GM21528 (cell line): ENCODE measurements around the gene ARHGDIG.
A peak's percentile ranks its signal among the peaks of the same experiment; 100 is the strongest.
"Not testable (repeated sequence)": the region's sequence is repeated elsewhere in the genome, so short reads cannot be mapped to it uniquely, and the experiment has no call there.

Experiments
- ATAC-seq: cut with Tn5 transposase; IDR thresholded peaks from one replicate; pipeline ENCODE4 v1.9.1; 2021; ENCODE audit warnings: mild to moderate bottlenecking, moderate library complexity; ENCODE audit not compliant: unreplicated experiment, low FRiP score

The ARHGDIG gene

DNA sequence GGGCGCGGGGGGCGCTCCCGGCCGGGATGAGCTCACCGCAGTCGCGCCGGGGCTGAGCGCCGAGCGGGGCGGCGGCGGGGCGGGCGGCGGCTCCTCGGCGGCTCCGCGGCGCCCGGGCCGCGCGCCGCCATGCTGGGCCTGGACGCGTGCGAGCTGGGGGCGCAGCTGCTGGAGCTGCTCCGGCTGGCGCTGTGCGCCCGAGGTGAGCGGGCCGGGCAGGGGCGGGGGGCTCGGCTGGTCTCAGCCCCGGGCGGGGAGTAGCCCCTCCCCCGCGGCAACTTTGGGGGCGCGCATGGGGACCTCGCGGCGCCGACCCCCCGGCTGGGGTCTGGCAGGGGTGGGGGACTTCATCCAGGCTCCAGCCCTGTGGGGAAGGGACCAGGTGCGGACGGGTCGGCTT is at the start of gene ARHGDIG:
TSS of gene ARHGDIG (plus strand) at position 40 of the 400 bp plus-strand sequence. CDS start at position 130, 90 bp downstream.
- ATAC-seq: no peak

DNA sequence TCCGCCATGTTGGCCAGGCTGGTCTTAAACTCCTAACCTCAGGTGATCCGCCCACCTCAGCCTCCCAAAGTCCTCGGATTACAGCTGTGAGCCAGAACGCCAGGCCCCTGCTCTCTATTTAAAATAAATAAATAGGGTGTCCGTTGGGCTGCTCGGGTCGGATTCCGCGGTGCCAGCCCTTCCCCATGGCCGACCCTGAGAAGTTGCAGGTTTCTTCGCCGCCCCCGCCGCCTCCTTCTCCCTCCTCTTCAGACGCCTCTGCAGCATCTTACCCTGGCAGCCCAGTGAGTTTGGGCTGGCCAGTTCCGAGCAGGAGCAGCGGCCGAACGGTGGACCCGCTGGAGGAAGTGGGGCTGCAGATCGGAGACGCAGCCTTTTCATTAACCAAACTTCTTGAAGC is 49.4 kb upstream of the ARHGDIG start:
- ATAC-seq: no peak

DNA sequence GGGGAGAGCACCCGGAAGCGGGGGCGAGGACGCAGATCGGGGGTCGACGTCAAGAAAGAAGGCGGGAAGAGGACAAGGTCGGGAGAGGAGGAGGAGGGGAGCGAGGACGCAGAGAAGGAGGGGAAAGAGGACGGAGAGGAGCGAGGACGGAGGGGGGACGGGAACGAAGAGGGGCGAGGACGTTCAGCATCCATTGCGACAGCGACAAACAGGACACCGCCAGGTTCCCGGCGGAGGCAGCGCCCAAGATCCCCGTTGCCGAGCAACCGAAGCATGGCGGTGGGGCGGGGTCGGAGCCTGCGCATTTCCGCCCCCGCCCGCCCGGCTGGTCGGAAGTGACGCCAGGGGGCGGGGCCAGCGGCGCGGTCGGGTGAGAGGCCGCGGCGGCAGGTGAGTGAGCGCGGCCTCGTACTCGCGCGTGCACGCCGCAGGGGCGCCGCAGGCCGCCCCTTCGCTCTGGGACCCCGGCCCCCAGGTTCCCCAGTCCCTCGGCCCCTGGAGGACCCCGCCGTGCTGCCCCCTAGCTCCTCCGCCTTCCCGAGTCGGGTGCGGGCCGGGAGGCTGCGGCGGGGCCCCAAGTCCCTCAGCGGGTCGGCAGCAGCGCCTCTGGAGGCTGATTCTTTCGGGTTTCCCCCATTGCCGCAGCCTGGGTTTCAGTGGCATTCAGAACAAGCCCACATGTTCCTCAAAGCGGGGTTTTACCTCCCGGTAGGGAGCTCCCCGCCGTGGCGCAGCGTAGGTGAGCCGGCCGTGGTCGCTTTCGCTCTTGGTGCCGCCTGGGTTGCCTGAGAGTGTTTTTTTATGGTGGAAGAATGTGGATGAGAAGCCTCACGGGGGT is 45.7 kb upstream of the ARHGDIG start, which contains the start of gene FAM234A:
TSS of gene FAM234A (plus strand) at position 354 of the 838 bp plus-strand sequence. CDS start 19,593 bp downstream, outside the sequence.
- peak; percentile 80 for ATAC-seq

DNA sequence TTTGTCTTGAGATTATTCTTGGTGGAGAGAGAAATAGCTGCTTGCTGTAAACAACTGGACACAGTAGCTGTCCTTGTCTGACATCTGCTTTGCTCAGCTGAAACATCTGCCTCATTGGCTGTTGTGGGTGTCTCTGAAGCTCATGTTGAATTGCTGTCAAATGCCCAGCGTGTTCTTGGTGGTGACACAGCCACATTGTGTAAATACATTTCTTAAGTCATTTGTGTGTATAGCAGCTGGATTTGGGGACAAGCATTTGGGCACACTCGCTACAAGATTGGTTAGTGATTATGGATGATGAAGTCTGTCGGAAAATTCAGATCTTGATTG is 40.5 kb upstream of the ARHGDIG start:
- no peak for ATAC-seq

DNA sequence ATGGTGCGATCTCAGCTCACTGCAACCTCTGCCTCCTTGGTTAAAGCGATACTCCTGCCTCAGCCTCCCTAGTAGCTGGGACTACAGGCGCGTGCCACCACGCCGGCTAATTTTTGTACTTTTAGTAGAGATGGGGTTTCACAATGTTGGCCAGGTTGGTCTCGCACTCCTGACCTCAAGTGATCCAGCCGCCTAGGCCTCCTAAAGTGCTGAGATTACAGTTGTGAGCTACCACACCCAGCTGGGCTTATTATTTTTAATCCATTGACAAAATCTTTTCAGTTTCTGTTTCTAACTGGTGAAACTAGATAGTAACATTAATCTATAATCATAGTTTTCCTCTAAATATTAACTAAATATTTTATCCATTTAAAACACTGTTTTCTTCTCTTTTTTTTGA is 39.8 kb upstream of the ARHGDIG start:
- no peak for ATAC-seq

DNA sequence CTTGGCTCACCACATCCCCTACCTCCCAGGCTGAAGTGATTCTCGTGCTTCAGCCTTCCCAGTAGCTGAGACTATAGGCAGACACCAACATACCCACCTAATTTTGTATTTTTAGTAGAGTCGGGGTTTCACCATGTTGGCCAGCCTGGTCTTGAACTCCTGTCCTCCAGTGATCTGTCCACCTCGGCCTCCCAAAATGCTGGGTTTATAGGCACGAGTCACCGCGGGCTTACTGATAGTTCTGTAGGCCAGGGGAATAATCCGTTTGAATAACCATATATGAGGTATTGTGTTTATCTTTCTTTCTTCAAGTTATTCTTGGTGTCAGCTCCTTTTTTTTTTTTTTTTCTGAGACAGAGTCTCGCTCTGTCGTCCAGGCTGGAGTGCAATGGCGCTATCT is 38.1 kb upstream of the ARHGDIG start:
- no peak for ATAC-seq

DNA sequence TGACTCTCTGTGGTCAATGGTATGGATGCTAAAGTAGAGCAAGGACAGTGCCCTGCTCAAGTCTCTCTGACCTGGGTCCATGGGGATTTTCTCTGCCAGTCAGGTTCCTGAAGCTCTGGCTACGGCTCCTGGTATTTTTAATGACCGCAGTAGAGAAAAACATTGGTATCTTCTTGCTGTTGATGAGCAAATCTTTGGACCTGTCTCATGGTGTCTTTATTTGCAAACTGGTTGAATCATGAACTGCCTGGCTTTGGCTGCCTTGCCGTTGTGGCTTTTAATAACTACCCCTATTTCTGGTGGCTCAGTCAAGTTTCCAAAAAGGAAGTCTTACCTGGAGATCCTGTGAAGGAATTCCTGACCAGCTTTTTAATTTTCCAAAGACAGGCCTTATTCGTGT is 37.0 kb upstream of the ARHGDIG start:
- no peak for ATAC-seq

DNA sequence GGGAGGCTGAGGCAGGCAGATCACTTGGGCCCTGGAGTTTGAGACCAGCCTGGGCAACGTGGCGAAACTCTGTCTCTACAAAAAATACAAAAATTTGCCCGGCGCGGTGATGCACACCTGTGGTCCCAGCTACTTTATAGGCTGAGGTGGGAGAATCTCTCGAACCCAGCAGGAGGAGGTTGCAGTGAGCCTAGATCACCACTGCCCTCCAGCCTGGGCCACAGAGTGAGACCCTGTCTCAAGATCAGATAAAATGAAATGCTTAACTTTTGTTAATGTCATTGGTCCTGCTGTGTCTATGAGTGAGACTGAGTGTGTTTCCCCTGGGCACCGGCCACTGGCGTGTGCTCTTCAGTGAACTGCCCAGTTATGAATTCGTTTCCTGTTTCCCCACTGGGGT is 35.3 kb upstream of the ARHGDIG start:
- no peak for ATAC-seq

DNA sequence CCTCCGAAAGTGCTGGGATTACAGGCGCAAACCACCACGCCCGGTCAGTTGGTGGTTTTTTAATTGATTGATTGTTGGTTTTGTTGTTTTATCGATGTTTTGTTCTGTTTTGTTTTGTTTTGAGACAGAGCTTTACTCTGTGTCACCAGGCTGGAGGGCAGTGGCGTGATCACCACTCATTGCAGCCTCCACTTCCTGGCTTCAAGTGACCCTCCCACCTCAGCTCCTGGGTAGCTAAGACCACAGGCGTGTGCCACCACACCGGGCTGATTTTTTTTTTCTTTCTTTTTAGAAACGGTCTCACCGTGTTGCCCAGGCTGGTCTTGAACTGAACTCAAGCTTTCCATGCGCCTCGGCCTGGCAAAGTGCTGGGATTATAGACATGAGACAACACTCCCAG is 33.4 kb upstream of the ARHGDIG start:
- ATAC-seq: no peak

DNA sequence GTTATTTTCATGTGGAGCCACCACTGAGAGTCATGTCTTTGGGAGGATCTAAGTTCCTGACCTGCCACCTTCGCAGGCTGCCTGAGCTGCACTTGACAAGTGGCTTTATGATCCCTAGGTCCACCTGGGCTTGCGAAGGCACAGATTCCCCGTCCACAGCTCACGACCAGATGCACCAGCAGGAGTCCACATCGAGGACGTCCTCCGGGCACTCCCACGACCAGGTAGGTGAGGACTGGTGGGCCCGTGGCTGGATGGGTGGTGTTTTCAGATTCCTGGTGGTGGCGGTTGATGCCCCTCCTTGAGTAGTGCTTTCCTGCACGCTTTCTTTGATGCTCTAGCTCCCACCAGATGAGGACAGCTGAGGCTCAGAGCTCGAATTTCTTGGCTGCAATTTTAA is 31.0 kb upstream of the ARHGDIG start:
- no peak for ATAC-seq

DNA sequence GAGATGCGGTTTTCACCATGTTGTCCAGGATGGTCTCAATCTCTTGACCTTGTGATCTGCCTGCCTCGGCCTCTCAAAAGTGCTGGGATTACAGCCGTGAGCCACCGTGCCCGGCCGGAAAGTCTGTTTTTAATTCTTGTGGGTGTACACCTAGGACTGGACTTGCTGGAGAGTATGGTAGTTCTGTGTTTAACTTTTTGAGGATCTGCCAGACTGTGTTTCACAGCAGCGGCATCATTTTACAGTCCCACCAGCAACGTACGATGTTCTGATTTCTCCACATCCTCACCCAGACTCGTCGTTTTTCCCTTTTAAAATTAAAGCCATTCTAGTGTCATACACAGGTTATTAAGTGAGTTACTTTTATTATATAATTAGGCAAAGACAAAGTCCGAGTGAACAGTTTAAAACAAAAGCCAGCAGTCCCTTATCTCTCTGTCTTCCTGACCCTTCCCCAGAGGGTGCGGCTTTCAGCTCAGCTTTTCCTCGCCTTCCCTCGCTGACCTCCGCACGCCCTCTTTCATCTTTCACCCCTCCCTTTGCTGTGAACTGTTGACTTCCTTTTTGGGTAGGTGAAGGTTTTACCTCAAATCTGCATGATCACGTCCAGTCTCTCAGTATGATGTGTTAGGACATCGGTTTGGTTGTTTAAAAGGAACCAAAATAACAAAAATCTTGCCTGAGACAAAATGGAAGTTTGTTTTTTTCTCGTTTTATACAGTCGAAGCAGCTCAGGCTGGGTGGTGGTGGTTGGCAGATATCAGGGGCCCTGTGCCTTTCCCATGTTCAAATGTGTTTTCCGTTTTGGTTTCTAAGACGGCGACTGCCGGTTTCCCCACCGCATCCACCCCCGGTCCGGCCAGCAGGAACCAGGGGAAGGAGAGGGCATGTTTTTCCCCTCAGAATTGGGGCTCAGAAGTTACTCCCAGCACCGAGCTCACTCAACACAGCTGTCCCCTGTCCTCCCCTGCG is 27.7 kb upstream of the ARHGDIG start:
- ATAC-seq: no peak

DNA sequence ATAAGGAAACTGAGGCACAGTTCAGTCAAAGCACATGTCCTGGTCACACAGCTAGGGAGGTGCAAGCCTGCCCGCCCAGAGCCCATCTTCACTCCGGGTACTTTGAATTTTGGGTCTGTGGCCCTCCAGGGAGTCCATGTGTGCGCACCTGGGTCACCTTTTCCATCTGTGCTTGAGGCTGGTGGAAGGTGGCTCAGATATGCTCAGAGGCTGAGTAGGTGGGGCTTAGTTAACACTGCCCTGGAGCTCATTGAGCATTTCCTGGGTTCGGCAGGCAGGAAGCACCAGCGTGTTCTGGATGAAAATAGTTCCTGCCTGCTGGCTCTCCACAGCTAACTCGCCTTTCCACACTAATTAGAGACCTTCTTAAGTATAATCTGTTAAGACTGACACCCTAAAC is 26.6 kb upstream of the ARHGDIG start:
- no peak for ATAC-seq

DNA sequence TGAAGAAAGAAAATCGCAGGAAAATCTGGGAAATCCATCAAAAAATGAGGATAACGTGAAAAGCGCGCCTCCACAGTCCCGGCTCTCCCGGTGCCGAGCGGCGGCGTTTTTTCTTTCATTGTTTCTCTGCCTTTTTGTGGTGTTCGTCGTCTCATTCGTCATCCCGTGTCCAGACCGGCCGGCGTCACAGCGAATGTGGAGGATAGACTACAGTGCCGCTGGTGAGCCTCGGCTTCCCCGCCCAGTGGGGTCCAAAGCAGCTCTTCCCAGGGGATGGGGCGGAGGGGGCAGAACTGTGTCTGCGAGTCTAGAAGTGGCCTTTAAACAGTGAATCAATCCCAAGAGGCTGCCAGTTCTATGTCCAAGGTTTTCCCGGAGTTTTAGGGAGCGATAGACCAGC is 25.9 kb upstream of the ARHGDIG start:
- no peak for ATAC-seq

DNA sequence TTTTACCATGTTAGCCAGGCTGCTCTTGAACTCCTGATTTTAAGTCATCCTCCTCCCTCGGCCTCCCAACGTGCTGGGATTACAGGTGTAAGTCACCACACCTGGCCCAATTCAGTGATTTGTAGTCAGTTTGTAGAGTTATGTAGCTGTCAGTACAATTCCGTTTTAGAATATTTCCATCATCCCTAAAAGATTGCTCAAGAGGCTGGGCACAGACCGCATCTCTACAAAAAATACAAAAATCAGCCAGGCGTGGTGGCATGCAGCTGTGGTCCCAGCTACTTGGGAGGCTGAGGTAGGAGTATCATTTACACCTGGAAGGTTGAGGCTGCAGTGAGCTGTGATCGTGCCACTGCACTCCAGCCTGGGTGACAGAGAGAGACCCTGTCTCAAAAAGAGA is 25.2 kb upstream of the ARHGDIG start:
- ATAC-seq: no peak

DNA sequence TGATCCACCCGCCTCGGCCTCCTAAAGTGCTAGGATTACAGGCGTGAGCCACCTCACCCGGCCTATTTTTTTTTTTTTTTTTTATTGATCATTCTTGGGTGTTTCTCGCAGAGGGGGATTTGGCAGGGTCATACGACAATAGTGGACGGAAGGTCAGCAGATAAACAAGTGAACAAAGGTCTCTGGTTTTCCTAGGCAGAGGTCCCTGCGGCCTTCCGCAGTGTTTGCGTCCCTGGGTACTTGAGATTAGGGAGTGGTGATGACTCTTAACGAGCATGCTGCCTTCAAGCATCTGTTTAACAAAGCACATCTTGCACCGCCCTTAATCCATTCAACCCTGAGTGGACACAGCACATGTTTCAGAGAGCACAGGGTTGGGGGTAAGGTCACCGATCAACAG is 22.3 kb upstream of the ARHGDIG start:
- not testable (repeated sequence) for ATAC-seq

DNA sequence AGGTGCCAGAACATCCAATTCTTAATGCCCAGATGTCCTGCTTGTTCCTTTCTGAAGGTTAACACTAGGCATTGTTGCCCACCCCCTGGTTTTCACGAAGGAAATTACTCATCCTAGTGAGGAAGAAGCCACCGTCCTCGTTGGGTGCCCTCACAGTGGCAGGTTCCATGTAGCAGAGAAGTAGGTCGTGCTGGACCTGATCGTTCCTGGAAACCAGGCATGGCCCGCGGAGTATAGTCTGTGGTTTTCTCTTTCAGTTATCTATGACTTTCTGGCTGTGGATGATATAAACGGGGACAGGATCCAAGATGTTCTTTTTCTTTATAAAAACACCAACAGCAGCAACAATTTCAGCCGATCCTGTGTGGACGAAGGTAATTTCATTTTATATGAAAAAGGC is 21.2 kb upstream of the ARHGDIG start:
- no peak for ATAC-seq

DNA sequence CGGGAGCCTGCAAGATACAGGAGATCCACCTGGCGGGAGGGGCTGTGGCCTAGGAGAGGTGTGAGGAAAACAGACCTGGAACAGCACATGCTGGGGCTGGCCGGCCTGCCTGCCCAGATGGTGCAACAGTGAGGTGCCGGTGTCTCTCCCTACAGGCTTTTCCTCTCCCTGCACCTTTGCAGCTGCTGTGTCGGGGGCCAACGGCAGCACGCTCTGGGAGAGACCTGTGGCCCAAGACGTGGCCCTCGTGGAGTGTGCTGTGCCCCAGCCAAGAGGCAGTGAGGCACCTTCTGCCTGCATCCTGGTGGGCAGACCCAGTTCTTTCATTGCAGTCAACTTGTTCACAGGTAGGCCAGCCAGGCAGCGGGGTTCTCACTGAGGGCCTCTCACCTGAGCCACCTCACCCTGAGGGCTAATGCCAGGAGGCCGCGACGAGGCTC is 20.6 kb upstream of the ARHGDIG start:
- ATAC-seq: no peak

DNA sequence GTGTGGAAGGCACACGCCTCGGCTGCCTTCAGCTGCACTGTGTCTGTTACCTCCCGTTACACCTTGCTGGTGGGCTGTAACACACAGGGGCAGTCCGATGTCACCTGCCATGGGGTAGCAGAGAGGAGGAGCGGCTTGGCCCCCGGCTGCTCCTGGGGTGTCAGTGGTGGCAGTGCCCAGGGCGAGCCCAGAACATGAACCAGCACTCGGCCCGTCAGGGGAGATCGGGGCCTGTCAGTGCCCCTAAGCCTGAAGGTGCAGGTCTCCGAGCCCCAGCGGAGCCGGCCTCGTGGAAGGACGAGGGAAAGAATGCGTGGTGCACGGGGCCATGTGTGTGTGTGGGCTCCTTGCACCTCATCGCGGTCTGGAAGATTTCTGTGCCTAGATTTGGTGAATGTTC is 20.1 kb upstream of the ARHGDIG start:
- no peak for ATAC-seq

DNA sequence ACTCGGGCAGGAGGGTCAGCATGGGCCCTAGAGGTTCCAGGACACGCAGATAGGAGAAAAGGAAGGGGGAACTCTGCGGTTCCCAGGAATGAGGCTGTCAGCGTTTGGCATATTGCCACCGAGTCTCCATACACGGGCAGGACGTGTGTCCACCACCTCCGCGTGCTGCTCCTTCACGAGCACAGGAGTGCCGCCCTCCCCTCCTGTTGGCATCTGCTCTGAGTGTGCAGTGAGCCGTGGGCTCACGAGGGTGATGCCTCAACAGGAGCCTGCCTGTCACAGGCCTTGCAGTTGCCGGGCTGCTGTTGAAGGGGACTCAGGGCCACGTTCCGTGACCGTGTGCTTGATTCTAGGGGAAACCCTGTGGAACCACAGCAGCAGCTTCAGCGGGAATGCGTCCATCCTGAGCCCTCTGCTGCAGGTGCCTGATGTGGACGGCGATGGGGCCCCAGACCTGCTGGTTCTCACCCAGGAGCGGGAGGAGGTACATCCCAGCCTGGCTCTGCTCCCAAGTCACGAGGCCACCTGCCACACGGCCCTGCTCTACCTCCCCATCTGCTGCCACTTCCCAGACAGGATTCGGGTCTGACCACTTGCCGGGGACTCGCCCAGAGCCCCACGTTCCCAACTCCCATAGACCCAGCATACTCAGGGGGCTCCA is 19.2 kb upstream of the ARHGDIG start:
- no peak for ATAC-seq

DNA sequence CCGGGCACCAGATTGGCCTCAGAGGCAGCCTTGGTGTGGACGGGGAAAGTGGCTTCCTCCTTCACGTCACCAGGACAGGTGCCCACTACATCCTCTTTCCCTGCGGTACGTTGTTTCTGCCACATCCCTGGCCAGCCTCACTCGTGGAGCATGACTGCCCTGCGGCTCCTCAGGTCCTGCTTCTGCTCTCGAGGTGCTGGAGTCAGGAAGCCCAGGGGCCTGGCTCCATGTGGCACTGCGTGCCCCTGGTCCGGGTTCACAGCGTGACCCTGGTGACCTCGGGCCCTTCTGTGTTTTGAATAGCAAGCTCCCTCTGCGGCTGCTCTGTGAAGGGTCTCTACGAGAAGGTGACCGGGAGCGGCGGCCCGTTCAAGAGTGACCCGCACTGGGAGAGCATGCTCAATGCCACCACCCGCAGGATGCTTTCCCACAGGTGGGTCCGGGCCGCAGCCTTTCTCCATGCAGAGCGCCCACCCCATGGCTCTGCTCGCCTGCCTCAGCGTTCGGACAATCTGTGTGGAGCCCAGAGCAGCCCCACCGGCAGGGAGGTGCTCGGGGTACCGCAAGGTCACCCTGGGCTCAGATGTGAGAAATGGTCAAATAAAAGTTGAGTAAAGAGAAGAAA is 18.2 kb upstream of the ARHGDIG start:
- ATAC-seq: no peak
